G401.6 (cell line): Measurements from ENCODE around the gene AP4E1.
"Not testable (repeated sequence)": the region's sequence is repeated elsewhere in the genome, so short reads cannot be mapped to it uniquely, and the experiment has no call there.

ENCODE experiments used
- FAIRE-seq: peaks from 2 replicates; lab custom pipeline; 2012; peaks lifted over from hg19 to GRCh38; lab: Jason Lieb, UNC

Gene AP4E1

DNA sequence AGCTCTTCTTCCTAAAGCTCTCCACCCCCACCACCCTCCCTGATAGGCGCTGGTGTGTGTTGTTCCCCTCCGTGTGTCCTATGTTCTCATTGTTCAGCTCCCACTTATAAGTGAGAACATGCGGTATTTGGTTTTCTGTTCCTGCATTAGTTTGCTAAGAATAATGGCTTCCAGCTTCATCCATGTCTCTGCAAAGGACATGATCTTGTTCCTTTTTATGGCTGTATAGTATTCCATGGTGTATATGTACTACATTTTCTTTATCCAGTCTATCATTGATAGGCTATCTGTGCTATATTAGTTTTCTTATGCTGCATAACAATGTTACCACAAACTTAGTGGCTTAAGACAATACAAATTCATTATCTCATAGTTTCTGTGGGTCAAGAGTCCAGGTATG is 42.3 kb downstream of the AP4E1 start:
- FAIRE-seq, result not testable (repeated sequence)

DNA sequence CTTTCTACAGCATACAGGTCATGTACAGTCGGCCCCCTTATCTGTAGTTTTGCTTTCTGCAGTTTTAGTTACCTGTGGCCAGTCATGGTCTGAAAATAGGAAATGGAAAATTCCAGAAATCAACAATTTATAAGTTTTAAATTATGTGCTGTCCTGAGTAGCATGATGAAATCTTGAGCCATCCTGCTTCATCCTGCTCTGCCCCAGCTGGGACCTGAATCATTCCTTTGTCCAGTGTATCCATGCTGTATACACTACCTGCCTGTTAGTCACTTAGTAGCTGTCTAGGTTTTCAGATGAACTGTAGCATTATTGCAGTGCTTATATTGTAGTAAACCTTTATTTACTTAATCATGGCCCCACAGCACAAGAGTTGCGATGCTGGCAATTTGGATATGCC is 44.8 kb downstream of the AP4E1 start:
- FAIRE-seq, result no peak

DNA sequence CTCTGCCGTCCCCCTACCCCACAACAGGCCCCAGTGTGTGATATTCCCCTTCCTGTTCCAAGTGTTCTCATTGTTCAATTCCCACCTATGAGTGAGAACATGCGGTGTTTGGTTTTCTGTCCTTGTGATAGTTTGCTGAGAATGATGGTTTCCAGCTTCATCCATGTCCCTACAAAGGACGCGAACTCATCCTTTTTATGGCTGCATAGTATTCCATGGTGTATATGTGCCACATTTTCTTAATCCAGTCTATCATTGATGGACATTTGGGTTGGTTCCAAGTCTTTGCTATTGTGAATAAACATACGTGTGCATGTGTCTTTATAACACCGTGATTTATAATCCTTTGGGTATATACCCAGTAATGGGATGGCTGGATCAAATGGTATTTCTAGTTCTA is 46.4 kb downstream of the AP4E1 start:
- not testable (repeated sequence) for FAIRE-seq

DNA sequence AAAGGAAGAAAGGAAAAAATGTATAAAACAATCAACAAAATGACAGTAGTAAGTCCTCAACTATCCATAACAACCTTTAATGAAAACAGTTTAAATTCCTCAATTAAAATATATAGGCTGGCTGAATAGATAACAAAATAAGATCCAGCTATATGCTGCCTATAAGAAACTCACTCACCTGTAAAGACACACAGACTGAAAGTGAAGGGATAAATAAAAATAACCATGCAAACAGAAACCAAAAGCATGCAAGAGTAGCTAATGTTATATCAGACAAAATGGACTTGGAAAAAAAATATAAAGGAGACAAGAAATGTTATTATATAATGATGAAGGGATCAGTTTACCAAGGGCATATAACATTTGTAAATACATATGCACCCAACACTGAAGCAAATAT is 51.2 kb downstream of the AP4E1 start:
- no peak for FAIRE-seq

DNA sequence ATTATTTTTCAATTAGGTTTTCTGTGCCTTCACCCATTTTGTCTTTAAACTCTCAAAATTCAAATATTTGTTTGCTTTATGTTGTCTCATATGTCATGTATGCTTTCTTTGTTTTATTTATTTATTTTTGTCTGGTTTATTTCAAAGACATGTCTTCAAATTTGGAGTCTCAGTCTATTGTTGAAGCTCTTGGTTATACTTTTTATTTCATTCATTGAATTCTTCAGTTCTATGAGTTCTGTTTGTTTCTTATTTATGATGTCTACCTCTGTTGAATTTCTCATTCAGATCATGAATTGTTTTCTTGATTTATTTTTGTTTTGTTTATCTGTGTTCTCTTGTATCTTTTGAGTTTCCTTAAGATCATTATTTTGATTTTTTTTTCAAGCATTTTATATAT is 55.6 kb downstream of the AP4E1 start:
- FAIRE-seq, result peak; percentile 54

DNA sequence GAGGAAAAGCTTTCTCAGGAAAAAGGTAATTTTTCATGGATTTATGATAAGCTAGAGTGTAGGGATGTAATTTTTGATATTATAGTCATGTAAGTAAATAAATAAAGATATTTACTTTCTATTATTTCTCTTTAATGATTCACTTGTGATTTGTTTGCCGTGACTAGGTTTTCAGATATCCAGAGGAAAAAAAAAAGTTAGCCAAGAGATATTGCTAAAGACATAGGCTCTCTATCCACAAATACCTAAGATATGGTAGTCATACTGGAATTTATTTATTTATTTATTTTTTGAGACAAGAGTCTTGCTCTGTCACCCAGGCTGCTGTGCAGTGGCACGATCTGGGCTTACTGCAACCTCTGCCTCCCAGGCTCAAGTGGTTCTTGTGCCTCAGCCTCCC is 59.9 kb downstream of the AP4E1 start:
- no peak for FAIRE-seq

DNA sequence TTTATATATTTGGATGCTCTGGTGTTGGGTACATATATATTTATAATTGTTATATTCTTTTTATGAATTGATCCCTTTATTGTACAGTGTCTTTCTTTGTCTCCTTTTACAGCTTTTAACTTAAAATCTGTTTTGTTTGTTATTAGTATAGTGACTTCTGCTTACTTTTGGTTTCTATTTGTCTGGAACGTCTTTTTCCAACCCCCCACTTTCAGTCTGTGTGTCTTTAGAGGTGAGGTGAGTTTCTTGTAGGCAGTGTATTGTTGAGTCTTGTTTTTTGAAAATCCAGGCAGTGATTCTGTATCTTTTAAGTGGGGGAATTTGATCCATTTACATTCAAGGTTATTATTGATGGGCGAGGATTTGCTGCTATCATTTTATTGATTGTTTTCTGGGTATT is 62.0 kb downstream of the AP4E1 start:
- FAIRE-seq, result no peak

DNA sequence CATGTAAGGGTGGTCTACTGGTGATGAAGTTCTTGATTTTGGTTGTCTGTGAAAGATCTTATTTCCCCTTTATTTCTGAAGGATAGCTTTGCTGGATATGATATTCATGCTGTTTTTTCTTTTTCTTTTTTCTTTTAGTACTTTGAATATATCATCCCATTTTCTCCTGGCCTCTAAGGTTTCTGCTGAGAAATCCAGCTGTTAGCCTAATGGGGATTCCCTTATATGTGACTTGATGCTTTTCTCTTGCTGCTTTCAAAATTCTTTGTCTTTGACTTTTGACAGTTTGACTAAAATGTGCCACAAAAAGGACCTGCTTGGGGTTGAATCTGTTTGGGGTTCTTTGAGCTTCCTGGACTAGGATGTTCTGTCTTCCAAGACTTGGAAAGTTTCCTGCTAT is 62.6 kb downstream of the AP4E1 start:
- no peak for FAIRE-seq

DNA sequence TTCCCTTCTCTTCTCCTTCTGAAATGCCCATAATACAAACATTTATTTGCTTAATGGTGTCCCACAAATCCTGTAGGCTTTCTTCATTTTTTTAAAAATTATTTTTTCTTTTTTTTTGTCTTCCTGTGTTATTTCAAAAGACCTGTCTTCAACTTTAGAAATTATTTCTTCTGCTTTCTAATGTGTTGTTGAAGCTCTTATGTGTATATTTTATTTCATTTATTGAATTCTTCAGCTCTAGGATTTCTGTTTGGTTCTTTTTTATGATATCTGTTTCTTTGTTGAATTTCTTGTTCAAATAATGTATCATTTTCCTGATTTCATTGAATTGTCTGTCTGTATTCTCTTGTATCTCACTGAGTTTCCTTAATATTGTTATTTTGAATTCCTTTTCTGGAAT is 63.1 kb downstream of the AP4E1 start:
- FAIRE-seq, result peak; percentile 31

DNA sequence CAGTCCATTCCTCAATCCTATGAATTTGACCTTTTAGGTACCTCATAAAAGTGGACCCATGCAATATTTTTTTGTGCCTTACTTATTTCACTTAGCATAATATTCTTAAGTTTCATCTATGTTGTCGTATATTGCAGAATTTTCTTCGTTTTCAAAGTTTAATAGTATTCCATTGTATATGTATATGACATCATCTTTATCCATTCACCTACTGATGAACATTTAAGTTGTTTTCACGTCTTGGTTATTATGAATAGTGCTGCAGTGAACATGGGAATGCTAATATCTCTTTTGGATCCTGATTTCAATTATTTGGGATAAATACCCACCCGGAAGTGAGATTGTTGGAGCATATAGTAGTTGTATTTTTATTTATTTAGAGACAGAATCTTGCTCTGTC is 65.1 kb downstream of the AP4E1 start:
- no peak for FAIRE-seq

DNA sequence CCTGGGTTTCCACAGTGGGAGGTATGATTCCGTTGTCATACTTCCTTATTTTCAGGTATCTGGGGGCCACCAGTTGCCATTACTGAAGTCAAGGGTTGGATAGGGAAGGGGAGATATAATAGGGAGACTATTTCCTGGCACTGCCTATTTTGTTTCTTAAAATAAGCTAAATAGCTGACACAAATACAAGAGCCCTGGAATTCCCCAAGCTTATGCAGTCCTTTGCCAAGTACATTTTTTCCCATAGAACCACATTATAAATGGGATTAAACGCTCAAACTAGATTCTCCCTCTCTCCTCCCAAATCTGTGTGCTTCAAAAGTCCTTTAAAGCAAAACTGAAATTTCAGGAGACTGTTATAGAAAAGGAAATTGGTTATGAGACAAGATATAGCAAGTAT is 68.7 kb downstream of the AP4E1 start:
- FAIRE-seq, result no peak

DNA sequence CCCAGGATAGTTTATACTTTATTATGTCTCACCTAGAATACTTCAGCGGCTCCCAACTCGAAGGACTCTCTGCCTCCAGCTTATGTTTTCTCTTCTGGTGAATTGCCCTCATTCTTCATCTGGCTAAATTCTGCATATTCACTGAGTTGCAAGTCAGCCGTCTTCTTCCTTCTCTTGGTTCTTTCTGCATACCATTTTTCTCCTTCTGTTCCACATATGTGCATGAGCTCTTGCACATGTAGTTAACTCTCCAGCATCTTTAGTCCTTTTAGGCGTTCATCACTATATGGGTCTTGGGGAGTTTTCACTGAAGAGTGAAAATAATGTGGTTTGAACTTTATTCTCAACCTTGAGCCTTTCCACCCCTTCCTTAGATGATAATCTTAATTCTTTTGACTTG is 70.1 kb downstream of the AP4E1 start:
- FAIRE-seq, result no peak

DNA sequence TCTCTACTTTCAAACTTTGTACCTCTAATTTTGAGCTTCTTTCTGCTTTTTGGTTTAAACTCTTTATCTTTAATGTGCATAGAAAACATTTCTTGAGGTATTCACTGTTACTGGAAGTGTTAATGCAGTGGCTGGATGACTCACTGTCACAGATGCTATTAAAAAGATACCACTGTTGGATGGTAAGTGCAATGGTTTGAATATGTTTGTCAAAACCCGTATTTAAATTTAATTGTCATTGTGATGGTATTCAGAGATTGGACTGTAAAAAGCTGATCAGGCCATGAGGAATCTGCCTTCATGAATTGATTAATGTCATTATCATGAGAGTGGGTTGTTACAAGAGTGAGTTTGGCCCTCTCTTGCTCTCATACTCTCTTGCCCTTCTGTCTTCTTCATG is 70.6 kb downstream of the AP4E1 start:
- FAIRE-seq, result no peak

DNA sequence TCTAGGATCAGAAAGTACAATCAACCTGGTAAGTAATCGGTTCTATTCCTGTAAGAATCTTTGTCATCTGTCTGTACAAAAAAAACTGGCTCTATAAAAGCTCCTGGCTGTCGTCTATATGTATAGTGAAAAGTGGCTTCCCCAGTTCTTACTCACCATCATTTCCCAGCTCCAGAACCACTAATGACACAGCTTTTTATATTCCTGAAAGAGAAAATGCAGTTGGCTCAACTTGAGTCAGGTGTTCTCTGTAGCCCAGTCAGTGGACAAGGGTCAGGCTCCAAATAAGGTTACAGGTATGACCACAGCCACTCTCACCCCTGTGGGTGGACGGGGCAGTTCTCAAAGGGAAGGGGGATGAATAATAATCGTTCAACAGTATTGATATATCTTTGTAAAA is 85.1 kb downstream of the AP4E1 start:
- FAIRE-seq, result no peak

DNA sequence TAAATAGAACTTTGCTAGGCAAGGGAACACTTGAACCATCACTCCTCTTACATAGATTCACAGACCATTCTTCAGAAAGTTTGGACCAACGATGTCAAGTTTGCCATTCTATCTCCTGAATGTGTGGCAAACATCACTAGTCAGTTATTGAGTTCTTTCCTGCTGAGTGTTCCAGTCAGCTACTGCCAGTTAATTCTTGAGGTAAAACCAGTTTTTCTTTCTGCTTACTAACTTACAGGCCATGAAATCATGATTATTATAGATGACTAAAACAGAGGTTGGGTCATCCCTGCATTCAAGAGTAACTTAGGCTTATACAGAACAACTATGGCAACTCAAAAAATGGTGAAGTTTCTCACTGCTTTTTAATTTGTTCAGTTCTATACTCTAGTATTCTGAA is 88.2 kb downstream of the AP4E1 start:
- FAIRE-seq, result no peak

DNA sequence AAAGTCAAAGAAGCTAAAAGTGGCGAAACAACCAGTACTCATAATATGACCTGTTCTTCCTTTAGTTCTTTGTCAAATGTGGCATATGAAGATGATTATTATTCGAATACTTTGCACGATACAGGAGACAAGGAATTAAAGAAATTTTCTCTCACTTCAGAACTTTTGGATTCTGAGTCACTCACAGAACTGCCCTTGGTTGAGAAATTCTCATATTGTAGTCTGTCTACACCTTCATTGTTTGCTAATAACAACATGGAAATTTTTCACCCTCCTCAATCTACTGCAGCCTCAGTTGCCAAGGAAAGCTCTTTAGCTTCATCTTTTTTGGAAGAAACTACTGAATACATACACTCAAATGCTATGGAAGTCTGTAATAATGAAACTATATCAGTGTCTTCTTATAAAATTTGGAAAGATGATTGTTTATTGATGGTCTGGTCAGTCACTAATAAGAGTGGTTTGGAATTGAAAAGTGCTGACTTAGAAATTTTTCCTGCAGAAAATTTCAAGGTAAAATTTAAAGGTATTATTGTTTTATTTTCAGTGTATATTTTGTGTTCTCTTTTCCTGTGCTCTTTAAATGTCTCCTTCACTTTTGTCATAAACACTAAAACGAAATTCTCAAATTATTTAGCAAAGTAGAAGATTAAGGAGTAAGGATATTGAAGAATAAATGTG is 89.0 kb downstream of the AP4E1 start:
- no peak for FAIRE-seq

DNA sequence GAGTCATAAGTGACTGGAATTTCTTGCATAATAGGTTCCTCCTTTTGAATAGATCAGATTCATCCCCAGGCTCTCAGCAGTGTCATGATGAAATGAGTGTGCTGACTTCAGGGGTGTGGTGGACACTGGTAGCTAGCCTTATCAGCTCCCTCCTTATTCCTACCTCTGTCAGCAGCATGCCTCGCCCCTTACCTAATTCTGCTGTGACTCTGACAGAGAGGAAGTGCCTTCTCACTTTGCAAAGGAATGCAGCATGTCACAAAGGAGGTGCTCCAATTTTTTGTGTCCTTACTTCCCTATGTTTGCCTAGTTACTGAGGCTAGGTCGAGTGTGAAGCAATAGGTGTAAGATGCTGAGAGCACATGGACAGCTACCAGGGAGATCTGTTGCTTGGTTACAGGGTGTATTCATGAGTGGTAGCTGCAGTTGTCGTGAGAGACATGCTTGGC is 95.6 kb downstream of the AP4E1 start:
- FAIRE-seq, result no peak

DNA sequence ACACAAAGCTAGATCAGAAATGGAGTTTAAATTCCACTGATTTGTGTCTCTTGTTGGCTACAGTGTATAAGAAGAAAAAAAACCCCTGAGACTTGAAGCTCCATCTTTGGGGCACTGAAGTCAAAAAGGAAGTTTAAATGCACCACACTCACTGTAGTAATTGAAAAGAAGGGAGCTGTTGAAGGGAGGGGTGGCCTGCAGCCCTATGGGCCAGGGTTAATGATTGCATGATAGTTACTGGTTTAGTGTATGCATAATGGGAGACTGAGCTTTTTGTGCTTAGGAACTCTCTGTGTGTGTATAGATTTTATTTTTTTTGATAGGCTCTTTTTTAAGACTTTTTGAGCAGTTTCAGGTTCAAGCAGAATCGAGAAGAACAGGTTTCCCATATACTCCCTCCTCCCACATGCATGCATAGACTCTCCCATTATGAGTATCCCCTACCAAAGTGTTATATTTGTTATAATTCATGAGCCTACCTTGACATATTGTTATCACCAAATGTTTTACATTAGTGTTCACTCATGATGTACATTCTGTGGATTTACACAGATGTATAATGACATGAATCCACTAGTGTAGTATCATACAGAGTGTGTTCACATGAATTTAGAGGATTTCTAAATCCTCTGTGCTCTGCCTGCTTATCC is 98.0 kb downstream of the AP4E1 start:
- FAIRE-seq, result no peak

DNA sequence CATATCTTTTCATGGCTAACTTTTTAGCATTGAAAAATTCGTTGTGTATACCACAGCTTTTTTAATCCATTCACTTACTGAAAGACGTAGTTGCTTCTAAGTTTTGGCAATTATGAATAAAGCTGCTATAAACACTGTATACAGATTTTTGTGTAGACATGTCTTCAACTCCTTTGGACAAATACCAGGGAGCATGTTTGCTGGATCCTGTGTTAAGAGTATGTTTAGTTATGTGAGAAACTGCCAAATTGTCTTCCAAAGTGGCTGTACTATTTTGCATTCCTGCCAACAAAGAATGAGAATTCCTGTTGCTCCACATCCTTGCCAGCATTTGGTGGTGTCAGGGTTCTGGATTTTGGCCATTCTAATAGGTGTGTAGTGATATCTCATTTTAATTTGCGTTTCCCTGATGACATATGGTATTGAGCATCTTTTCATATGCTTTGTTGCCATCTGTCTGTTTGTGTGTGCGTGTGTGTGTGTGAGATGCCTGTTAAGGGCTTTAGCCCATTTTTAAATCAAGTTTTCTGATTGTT is 98.7 kb downstream of the AP4E1 start:
- no peak for FAIRE-seq

DNA sequence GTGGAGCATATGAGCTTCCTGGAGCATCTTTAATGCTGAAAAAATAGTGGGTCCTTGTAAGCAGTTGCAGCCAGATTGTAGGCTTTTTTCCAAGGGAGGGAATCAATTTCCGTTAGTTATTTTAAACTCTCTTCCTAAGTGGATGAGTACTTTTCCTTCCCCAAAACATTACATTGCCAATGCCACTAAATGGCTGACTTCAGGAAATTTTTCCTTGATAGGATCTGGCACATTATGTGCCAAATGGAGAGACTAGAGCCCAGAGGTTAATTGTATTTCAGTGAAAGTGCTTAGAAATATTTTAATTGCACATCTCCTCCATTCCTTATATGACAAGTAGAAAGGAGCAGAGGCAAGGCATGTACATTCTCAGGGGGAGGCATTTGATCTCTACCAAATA is 102.7 kb downstream of the AP4E1 start:
- no peak for FAIRE-seq

DNA sequence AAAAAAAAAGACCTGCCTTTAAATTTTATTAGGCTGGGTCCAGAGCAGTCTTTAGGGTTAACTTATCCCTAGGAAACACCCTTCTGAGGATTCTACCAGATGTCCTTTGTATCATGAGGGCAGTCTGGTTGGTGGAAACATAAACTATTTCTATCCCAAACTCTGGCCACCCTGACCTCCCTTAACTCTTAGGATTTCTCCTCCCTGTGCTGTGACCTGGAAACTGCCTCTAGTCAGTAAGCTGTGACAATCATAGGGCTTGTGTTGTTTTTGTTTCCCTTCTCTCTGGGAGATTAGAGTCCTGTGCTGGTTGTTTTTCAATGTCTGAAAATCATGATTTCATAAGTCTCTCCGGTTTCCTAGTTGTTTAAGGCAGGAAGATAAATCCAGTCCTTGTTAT is 108.1 kb downstream of the AP4E1 start:
- no peak for FAIRE-seq

DNA sequence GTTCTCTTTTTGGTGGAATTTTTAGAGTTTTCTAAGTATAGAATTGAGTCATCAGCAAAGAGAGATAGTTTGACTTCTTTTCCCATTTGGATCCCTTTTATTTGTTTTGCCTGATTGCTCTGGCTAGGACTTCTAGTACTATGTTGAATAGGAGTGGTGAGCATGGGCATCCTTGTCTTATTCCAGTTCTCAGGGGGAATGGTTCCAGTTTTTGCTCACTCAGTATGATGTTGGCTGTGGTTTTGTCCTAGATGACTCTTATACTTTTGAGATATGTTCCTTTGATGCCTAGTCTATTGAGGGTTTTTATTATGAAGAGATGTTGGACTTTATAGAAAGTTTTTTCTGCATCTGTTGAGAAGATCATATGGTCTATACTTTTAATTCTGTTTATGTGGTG is 113.7 kb downstream of the AP4E1 start:
- FAIRE-seq, result no peak

DNA sequence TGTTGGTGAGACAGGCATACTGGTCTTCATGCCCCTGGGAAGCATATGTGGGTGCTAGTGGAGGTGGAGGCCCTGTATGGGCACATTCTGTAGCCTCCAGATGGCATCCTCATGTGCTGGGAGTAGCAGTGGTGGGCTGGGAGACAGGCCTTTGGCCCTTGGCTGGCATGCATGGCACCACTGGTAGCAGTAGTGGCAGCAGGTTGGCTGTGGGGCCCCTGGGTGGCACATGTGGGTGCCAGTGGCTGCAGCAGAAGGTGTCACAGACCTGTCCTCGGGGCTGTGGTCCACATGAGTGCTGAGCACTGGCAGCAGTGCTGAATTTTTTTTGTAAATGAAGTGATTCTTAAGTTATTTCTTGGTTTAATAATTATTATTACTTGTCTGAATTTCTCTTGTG is 115.0 kb downstream of the AP4E1 start:
- no peak for FAIRE-seq
